MCF 10A (cell line): ENCODE data around the gene HYAL1. TPM values are rescaled to one million over a fixed set of nuclear protein-coding genes. Genes with fewer than 3 reads are reported as not detected.
A peak's percentile ranks its signal among the peaks of the same experiment; 100 is the strongest.

Experiments used
- BruUV-seq: library from RNA; stranded (reverse); fragments of 400-500 nt; replicated peaks from 2 replicates; lab custom pipeline; 2021; lab: Mats Ljungman, UMichigan
- CTCF ChIA-PET: fragments of 300-600 bp; sonication (Branson Sonifier 250); formaldehyde crosslinking; extraction: SDS; loops from one replicate; lab custom pipeline; 2021; ENCODE audit warnings: antibody characterized with exemption, inconsistent platforms; lab: Yijun Ruan, JAX
- POLR2A ChIA-PET: fragments of 300-600, 350-650 bp; sonication (Branson Sonifier 250); formaldehyde crosslinking; extraction: SDS; loops from one replicate; lab custom pipeline; 2020; ENCODE audit warnings: antibody characterized with exemption, inconsistent platforms; lab: Yijun Ruan, JAX
- DNase-seq: peaks from one replicate; pipeline ENCODE4 v3.0.0-alpha.2; 2018; ENCODE audit not compliant: unreplicated experiment
- H3K27ac Mint-ChIP-seq: one replicate; pipeline ENCODE4 v1.8.0; 2022; ENCODE audit warnings: mild to moderate bottlenecking, low read depth, mixed read lengths; ENCODE audit not compliant: unreplicated experiment
- H3K27me3 Mint-ChIP-seq: one replicate; pipeline ENCODE4 v1.8.0; 2022; ENCODE audit warnings: mixed read lengths; ENCODE audit not compliant: insufficient read depth, unreplicated experiment
- H3K36me3 Mint-ChIP-seq: one replicate; pipeline ENCODE4 v1.8.0; 2022; ENCODE audit warnings: mild to moderate bottlenecking, moderate library complexity, mixed read lengths; ENCODE audit not compliant: insufficient read depth, unreplicated experiment
- H3K4me1 Mint-ChIP-seq: one replicate; pipeline ENCODE4 v1.8.0; 2022; ENCODE audit warnings: mixed read lengths; ENCODE audit not compliant: insufficient read depth, unreplicated experiment
- H3K4me3 Mint-ChIP-seq: one replicate; pipeline ENCODE4 v1.8.0; 2022; ENCODE audit warnings: mild to moderate bottlenecking, moderate library complexity, mixed read lengths; ENCODE audit not compliant: unreplicated experiment
- H3K9me3 Mint-ChIP-seq: one replicate; pipeline ENCODE4 v1.8.0; 2022; ENCODE audit warnings: mixed read lengths; ENCODE audit not compliant: unreplicated experiment
- CTCF ChIP-seq: fragments of 200-600 bp; IDR thresholded peaks from one replicate; pipeline ENCODE4 v1.8.0; 2022; ENCODE audit warnings: antibody characterized with exemption, mild to moderate bottlenecking; ENCODE audit not compliant: unreplicated experiment
- intact Hi-C: fragments of 100-400 bp; cut with micrococcal nuclease; formaldehyde crosslinking; loops from 2 replicates; pipeline ENCODE4 v1.14.1; 2022
- total RNA-seq: library from RNA; stranded (reverse); gene quantifications from 2 replicates; pipeline ENCODE4 v1.2.3, GENCODE V29; 2022

The HYAL1 gene
- total RNA-seq, 1 experiment from 2014 or later, result 0.70 TPM

- no peaks in the 10 kb centered on the region for H3K9me3 Mint-ChIP-seq
- H3K4me1 Mint-ChIP-seq, result peaks cover 7% of the 10 kb centered on the region
- intact Hi-C loops, result no loop called here
- DNase-seq, result no peak
- no TSS peak for BruUV-seq
- peak within 1 kb of the TSS; percentile 80 for H3K4me3 Mint-ChIP-seq
- no peak for TF ChIP-seq CTCF
- no peaks in the 10 kb centered on the region for H3K27me3 Mint-ChIP-seq
- peak within 1 kb of the TSS; percentile 98 for H3K27ac Mint-ChIP-seq
- H3K36me3 Mint-ChIP-seq, result no peaks in the 10 kb centered on the region
- ChIA-PET POLR2A (interaction anchor here (1.8 to 5.0 kb wide), 2 partner anchors 15 to 30 kb away, joined by 4 to 22 read pairs; partner anchors contain the start of gene IFRD2), CTCF (interaction anchor here (0.7 to 3.9 kb wide), 9 partner anchors 8 to 56 kb away, joined by 3 to 38 read pairs (median 10); partner anchors contain the start of genes HYAL1, HYAL3, IFRD2 and NAA80)
These were observed 19.2 kb upstream of the HYAL1 start, which contains the start of gene HYAL2 for GRCh38 chr3:50322386-50323091. HYAL2 (minus strand) TSS chr3:50322745; CDS start chr3:50320489, 2,256 bp downstream.

- CTCF ChIA-PET, result interaction anchor here (0.9 to 3.9 kb wide), 4 partner anchors 7 to 56 kb away, joined by 3 to 38 read pairs (median 26); partner anchors contain the start of genes HYAL3, IFRD2 and NAA80
- intact Hi-C loops, result no loop called here
These were observed 18.7 kb upstream of the HYAL1 start for GRCh38 chr3:50322115-50322385.

GRCh38 chr3:50321336-50322114 lies 18.2 kb upstream of the HYAL1 start:
- CTCF ChIA-PET, result interaction anchor here (0.6 to 3.9 kb wide), 7 partner anchors 19 to 1179 kb away, joined by 3 to 38 read pairs (median 3); partner anchors contain the start of genes HYAL3, IFRD2 and NAA80
- peaks cover 17% of the 10 kb centered on the region for H3K4me1 Mint-ChIP-seq
- TF ChIP-seq CTCF, result peak; percentile 38
- H3K36me3 Mint-ChIP-seq, result peaks cover under 1% of the 10 kb centered on the region
- intact Hi-C loops, result loop anchor here (1.0 kb wide), 1 partner anchor 22 kb away; the partner anchor contains the start of genes HYAL3 and NAA80
- no peaks in the 10 kb centered on the region for H3K9me3 Mint-ChIP-seq
- DNase-seq, result peak; percentile 89
- BruUV-seq, result no TSS peak
- POLR2A ChIA-PET, result interaction anchor here (0.6 to 5.0 kb wide), 6 partner anchors 15 to 1671 kb away, joined by 3 to 25 read pairs (median 8); partner anchors contain the start of genes HYAL3, IFRD2 and NAA80
- H3K27me3 Mint-ChIP-seq, result no peaks in the 10 kb centered on the region
- peak overlapping the region; percentile 98 for H3K27ac Mint-ChIP-seq
- H3K4me3 Mint-ChIP-seq, result peak overlapping the region; percentile 80

More at GRCh38 chr3:50322115-50322385, 18.7 kb upstream of the HYAL1 start:
- POLR2A ChIA-PET, result interaction anchor here (0.6 to 5.0 kb wide), 5 partner anchors 14 to 1670 kb away, joined by 3 to 25 read pairs (median 5); partner anchors contain the start of genes HYAL3, IFRD2 and NAA80
- TF ChIP-seq CTCF, result no peak
- no peak for DNase-seq
- Mint-ChIP-seq H3K9me3 (no peaks in the 10 kb centered on the region), H3K4me3 (no peak overlapping the region), H3K36me3 (no peaks in the 10 kb centered on the region), H3K27me3 (no peaks in the 10 kb centered on the region), H3K27ac (no peak overlapping the region), H3K4me1 (peaks cover 12% of the 10 kb centered on the region)
- no TSS peak for BruUV-seq
